Measurements from ENCODE around the gene TMEM87B. TPM values are rescaled to one million over a fixed set of nuclear protein-coding genes. Genes with fewer than 3 reads are reported as not detected.

TMEM87B gene
- polyA plus RNA-seq, 2 donors = 9.1 to 10.1 TPM

GRCh38 chr2:112084689-112085374, 29.8 kb downstream of the TMEM87B start:
- Histone ChIP-seq H3K4me3 (ENCODE audit: low read depth in 1 of 2, low read length in 2 of 2) (no peak overlapping the region), H3K27ac (ENCODE audit: low read depth in 2 of 2, low read length in 1 of 2) (no peak overlapping the region), H3K27me3 (ENCODE audit: control insufficient read depth in 1 of 2, insufficient read depth in 2 of 2, low read length in 2 of 2) (no peaks in the 10 kb centered on the region), H3K9me3 (ENCODE audit: control insufficient read depth in 2 of 2, insufficient read depth in 1 of 2, low read depth in 1 of 2, low read length in 1 of 2) (no peaks in the 10 kb centered on the region), H3K4me1 (ENCODE audit: control insufficient read depth in 2 of 2, insufficient read depth in 2 of 2, low read length in 1 of 2) (no peaks in the 10 kb centered on the region), H3K36me3 (ENCODE audit: control insufficient read depth in 2 of 2, insufficient read depth in 2 of 2, low read length in 1 of 2) (peaks cover 18 to 25% of the 10 kb centered on the region in 2 donors)
- 78 to 83% methylated on average over 4 of the region's 4 CpGs for WGBS, 2 donors

- Histone ChIP-seq H3K27me3 (ENCODE audit: control insufficient read depth in 1 of 2, insufficient read depth in 2 of 2, low read length in 2 of 2) (no peaks in the 10 kb centered on the region), H3K36me3 (ENCODE audit: control insufficient read depth in 2 of 2, insufficient read depth in 2 of 2, low read length in 1 of 2) (peaks cover 18 to 26% of the 10 kb centered on the region in 2 donors), H3K27ac (ENCODE audit: low read depth in 2 of 2, low read length in 1 of 2) (no peak overlapping the region), H3K4me1 (ENCODE audit: control insufficient read depth in 2 of 2, insufficient read depth in 2 of 2, low read length in 1 of 2) (no peaks in the 10 kb centered on the region), H3K9me3 (ENCODE audit: control insufficient read depth in 2 of 2, insufficient read depth in 1 of 2, low read depth in 1 of 2, low read length in 1 of 2) (no peaks in the 10 kb centered on the region), H3K4me3 (ENCODE audit: low read depth in 1 of 2, low read length in 2 of 2) (no peak overlapping the region)
Measured at GRCh38 chr2:112085375-112085730, 30.3 kb downstream of the TMEM87B start.

GRCh38 chr2:112085916-112086669, 31.0 kb downstream of the TMEM87B start:
- no peak overlapping the region for H3K4me3 ChIP-seq (ENCODE audit: low read depth in 1 of 2, low read length in 2 of 2)
- no peak overlapping the region for H3K27ac ChIP-seq (ENCODE audit: low read depth in 2 of 2, low read length in 1 of 2)
- peaks cover 18 to 28% of the 10 kb centered on the region in 2 donors for H3K36me3 ChIP-seq (ENCODE audit: control insufficient read depth in 2 of 2, insufficient read depth in 2 of 2, low read length in 1 of 2)
- H3K27me3 ChIP-seq (ENCODE audit: control insufficient read depth in 1 of 2, insufficient read depth in 2 of 2, low read length in 2 of 2) = no peaks in the 10 kb centered on the region
- 87% methylated on average over 9 of the region's 9 CpGs for WGBS, 2 donors
- no peaks in the 10 kb centered on the region for H3K9me3 ChIP-seq (ENCODE audit: control insufficient read depth in 2 of 2, insufficient read depth in 1 of 2, low read depth in 1 of 2, low read length in 1 of 2)
- no peaks in the 10 kb centered on the region for H3K4me1 ChIP-seq (ENCODE audit: control insufficient read depth in 2 of 2, insufficient read depth in 2 of 2, low read length in 1 of 2)

- Histone ChIP-seq H3K9me3 (ENCODE audit: control insufficient read depth in 2 of 2, insufficient read depth in 1 of 2, low read depth in 1 of 2, low read length in 1 of 2) (no peaks in the 10 kb centered on the region), H3K4me1 (ENCODE audit: control insufficient read depth in 2 of 2, insufficient read depth in 2 of 2, low read length in 1 of 2) (no peaks in the 10 kb centered on the region), H3K36me3 (ENCODE audit: control insufficient read depth in 2 of 2, insufficient read depth in 2 of 2, low read length in 1 of 2) (peaks cover 18 to 28% of the 10 kb centered on the region in 2 donors), H3K4me3 (ENCODE audit: low read depth in 1 of 2, low read length in 2 of 2) (no peak overlapping the region), H3K27me3 (ENCODE audit: control insufficient read depth in 1 of 2, insufficient read depth in 2 of 2, low read length in 2 of 2) (no peaks in the 10 kb centered on the region), H3K27ac (ENCODE audit: low read depth in 2 of 2, low read length in 1 of 2) (no peak overlapping the region)
- WGBS, 2 donors = 91% methylated on average over 9 of the region's 9 CpGs
Measured at GRCh38 chr2:112087346-112088020, 32.4 kb downstream of the TMEM87B start.

GRCh38 chr2:112089375-112089774, 34.3 kb downstream of the TMEM87B start:
- peaks cover 17 to 24% of the 10 kb centered on the region in 2 donors for H3K36me3 ChIP-seq (ENCODE audit: control insufficient read depth in 2 of 2, insufficient read depth in 2 of 2, low read length in 1 of 2)
- no peak overlapping the region for H3K4me3 ChIP-seq (ENCODE audit: low read depth in 1 of 2, low read length in 2 of 2)
- no peak overlapping the region for H3K27ac ChIP-seq (ENCODE audit: low read depth in 2 of 2, low read length in 1 of 2)
- H3K27me3 ChIP-seq (ENCODE audit: control insufficient read depth in 1 of 2, insufficient read depth in 2 of 2, low read length in 2 of 2) = no peaks in the 10 kb centered on the region
- H3K4me1 ChIP-seq (ENCODE audit: control insufficient read depth in 2 of 2, insufficient read depth in 2 of 2, low read length in 1 of 2) = no peaks in the 10 kb centered on the region
- no peaks in the 10 kb centered on the region for H3K9me3 ChIP-seq (ENCODE audit: control insufficient read depth in 2 of 2, insufficient read depth in 1 of 2, low read depth in 1 of 2, low read length in 1 of 2)
- WGBS, 2 donors = 81 to 86% methylated on average over 5 of the region's 5 CpGs

GRCh38 chr2:112092286-112093041, 37.4 kb downstream of the TMEM87B start:
- 86 to 87% methylated on average over 6 of the region's 6 CpGs for WGBS, 2 donors
- Histone ChIP-seq H3K9me3 (ENCODE audit: control insufficient read depth in 2 of 2, insufficient read depth in 1 of 2, low read depth in 1 of 2, low read length in 1 of 2) (no peaks in the 10 kb centered on the region), H3K27ac (ENCODE audit: low read depth in 2 of 2, low read length in 1 of 2) (no peak overlapping the region), H3K4me1 (ENCODE audit: control insufficient read depth in 2 of 2, insufficient read depth in 2 of 2, low read length in 1 of 2) (no peaks in the 10 kb centered on the region), H3K36me3 (ENCODE audit: control insufficient read depth in 2 of 2, insufficient read depth in 2 of 2, low read length in 1 of 2) (peaks cover 14 to 17% of the 10 kb centered on the region in 2 donors), H3K4me3 (ENCODE audit: low read depth in 1 of 2, low read length in 2 of 2) (no peak overlapping the region), H3K27me3 (ENCODE audit: control insufficient read depth in 1 of 2, insufficient read depth in 2 of 2, low read length in 2 of 2) (no peaks in the 10 kb centered on the region)

GRCh38 chr2:112093216-112093615, 38.1 kb downstream of the TMEM87B start:
- H3K4me1 ChIP-seq (ENCODE audit: control insufficient read depth in 2 of 2, insufficient read depth in 2 of 2, low read length in 1 of 2) = no peaks in the 10 kb centered on the region
- WGBS, 2 donors = 74 to 76% methylated on average over 1 of the region's 1 CpG

GRCh38 chr2:112095681-112096080, 40.6 kb downstream of the TMEM87B start:
- Histone ChIP-seq H3K27me3 (ENCODE audit: control insufficient read depth in 1 of 2, insufficient read depth in 2 of 2, low read length in 2 of 2) (no peaks in the 10 kb centered on the region), H3K4me1 (ENCODE audit: control insufficient read depth in 2 of 2, insufficient read depth in 2 of 2, low read length in 1 of 2) (no peaks in the 10 kb centered on the region), H3K27ac (ENCODE audit: low read depth in 2 of 2, low read length in 1 of 2) (no peak overlapping the region), H3K36me3 (ENCODE audit: control insufficient read depth in 2 of 2, insufficient read depth in 2 of 2, low read length in 1 of 2) (peaks cover 5 to 12% of the 10 kb centered on the region in 2 donors), H3K9me3 (ENCODE audit: control insufficient read depth in 2 of 2, insufficient read depth in 1 of 2, low read depth in 1 of 2, low read length in 1 of 2) (no peaks in the 10 kb centered on the region), H3K4me3 (ENCODE audit: low read depth in 1 of 2, low read length in 2 of 2) (no peak overlapping the region)
- WGBS, 2 donors = 86 to 88% methylated on average over 1 of the region's 1 CpG

More at GRCh38 chr2:112093216-112093615, 38.1 kb downstream of the TMEM87B start:
- no peaks in the 10 kb centered on the region for H3K27me3 ChIP-seq (ENCODE audit: control insufficient read depth in 1 of 2, insufficient read depth in 2 of 2, low read length in 2 of 2)
- no peak overlapping the region for H3K4me3 ChIP-seq (ENCODE audit: low read depth in 1 of 2, low read length in 2 of 2)
- H3K9me3 ChIP-seq (ENCODE audit: control insufficient read depth in 2 of 2, insufficient read depth in 1 of 2, low read depth in 1 of 2, low read length in 1 of 2) = no peaks in the 10 kb centered on the region
- H3K27ac ChIP-seq (ENCODE audit: low read depth in 2 of 2, low read length in 1 of 2) = no peak overlapping the region
- H3K36me3 ChIP-seq (ENCODE audit: control insufficient read depth in 2 of 2, insufficient read depth in 2 of 2, low read length in 1 of 2) = peaks cover 9 to 12% of the 10 kb centered on the region in 2 donors

GRCh38 chr2:112096098-112096497, 41.0 kb downstream of the TMEM87B start:
- H3K27ac ChIP-seq (ENCODE audit: low read depth in 2 of 2, low read length in 1 of 2) = no peak overlapping the region
- WGBS, 2 donors = 77% methylated on average over 10 of the region's 10 CpGs

More at GRCh38 chr2:112096098-112096497, 41.0 kb downstream of the TMEM87B start:
- H3K36me3 ChIP-seq (ENCODE audit: control insufficient read depth in 2 of 2, insufficient read depth in 2 of 2, low read length in 1 of 2) = peaks cover 5 to 12% of the 10 kb centered on the region in 2 donors
- H3K9me3 ChIP-seq (ENCODE audit: control insufficient read depth in 2 of 2, insufficient read depth in 1 of 2, low read depth in 1 of 2, low read length in 1 of 2) = no peaks in the 10 kb centered on the region
- H3K27me3 ChIP-seq (ENCODE audit: control insufficient read depth in 1 of 2, insufficient read depth in 2 of 2, low read length in 2 of 2) = no peaks in the 10 kb centered on the region
- H3K4me3 ChIP-seq (ENCODE audit: low read depth in 1 of 2, low read length in 2 of 2) = no peak overlapping the region
- no peaks in the 10 kb centered on the region for H3K4me1 ChIP-seq (ENCODE audit: control insufficient read depth in 2 of 2, insufficient read depth in 2 of 2, low read length in 1 of 2)

All from esophagus (tissue), 2 donors.